Measurements from ENCODE around the gene GABPB1. TPM values are rescaled to one million over a fixed set of nuclear protein-coding genes. Genes with fewer than 3 reads are reported as not detected.

Gene GABPB1
- total and polyA plus RNA-seq, 8 donors: 2.9 to 9.7 (median 4.9) TPM

DNA sequence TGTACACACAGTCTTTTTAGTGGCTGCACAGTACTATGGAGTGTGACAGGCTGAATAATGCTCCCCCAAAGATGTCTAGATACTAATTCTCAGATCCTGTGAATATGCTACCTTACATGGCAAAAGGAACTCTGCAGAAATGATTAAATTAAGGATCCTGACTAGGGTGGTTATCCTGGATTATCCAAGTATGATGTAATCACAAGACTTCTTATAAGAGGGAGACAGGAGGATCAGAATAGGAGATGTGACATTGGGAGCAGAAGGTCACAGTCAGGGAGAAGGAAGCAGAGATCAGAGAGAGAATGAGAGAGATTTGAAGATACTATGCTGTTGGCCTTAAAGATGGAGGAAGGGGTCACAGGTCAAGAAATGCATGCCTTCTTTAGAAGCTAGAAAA, 34.5 kb downstream of the GABPB1 start:
- no peaks in the 10 kb centered on the region for H3K9me3 ChIP-seq
- no peak overlapping the region for H3K4me3 ChIP-seq
- DNase-seq: no peak
- intact Hi-C loops (cut with DNase I): no loop called here
- H3K36me3 ChIP-seq: no peaks in the 10 kb centered on the region
- no peak for FAIRE-seq
- no peak overlapping the region for H3K27ac ChIP-seq
- no peaks in the 10 kb centered on the region for H3K4me1 ChIP-seq
- TF ChIP-seq, protein P1, sequence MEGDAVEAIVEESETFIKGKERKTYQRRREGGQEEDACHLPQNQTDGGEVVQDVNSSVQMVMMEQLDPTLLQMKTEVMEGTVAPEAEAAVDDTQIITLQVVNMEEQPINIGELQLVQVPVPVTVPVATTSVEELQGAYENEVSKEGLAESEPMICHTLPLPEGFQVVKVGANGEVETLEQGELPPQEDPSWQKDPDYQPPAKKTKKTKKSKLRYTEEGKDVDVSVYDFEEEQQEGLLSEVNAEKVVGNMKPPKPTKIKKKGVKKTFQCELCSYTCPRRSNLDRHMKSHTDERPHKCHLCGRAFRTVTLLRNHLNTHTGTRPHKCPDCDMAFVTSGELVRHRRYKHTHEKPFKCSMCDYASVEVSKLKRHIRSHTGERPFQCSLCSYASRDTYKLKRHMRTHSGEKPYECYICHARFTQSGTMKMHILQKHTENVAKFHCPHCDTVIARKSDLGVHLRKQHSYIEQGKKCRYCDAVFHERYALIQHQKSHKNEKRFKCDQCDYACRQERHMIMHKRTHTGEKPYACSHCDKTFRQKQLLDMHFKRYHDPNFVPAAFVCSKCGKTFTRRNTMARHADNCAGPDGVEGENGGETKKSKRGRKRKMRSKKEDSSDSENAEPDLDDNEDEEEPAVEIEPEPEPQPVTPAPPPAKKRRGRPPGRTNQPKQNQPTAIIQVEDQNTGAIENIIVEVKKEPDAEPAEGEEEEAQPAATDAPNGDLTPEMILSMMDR (IDR thresholded peaks at IDR 0.05): no peak
- no peak for ATAC-seq
- no peaks in the 10 kb centered on the region for H3K27me3 ChIP-seq

DNA sequence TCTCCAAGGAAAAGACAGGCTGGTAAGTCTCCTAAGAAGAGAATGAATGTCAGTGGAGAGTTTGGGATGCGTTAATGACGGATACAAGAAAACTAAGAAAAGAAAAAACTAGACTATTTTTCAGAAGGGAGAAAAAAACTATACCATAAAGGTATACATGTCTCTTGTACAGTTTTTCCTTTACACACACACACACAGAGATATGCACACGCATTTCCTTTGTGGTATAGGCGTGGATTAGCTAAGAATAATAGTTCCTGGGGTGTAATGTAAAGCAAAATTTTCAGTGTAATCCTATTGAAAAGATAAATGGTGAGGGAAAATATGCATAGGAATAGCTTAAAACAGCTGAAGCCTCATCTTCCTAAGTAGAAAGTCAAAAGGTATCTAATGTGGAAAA, 36.3 kb downstream of the GABPB1 start:
- ATAC-seq: no peak
- no peak overlapping the region for H3K4me3 ChIP-seq
- H3K9me3 ChIP-seq: no peaks in the 10 kb centered on the region
- 90 to 91% methylated on average over 4 of the region's 4 CpGs for WGBS, 2 donors
- H3K27me3 ChIP-seq: no peaks in the 10 kb centered on the region
- FAIRE-seq: no peak
- intact Hi-C loops (cut with DNase I): no loop called here
- H3K36me3 ChIP-seq: no peaks in the 10 kb centered on the region
- H3K4me1 ChIP-seq: no peaks in the 10 kb centered on the region
- H3K27ac ChIP-seq: no peak overlapping the region
- DNase-seq: no peak
- TF ChIP-seq, protein P1 (IDR thresholded peaks at IDR 0.05): no peak

DNA sequence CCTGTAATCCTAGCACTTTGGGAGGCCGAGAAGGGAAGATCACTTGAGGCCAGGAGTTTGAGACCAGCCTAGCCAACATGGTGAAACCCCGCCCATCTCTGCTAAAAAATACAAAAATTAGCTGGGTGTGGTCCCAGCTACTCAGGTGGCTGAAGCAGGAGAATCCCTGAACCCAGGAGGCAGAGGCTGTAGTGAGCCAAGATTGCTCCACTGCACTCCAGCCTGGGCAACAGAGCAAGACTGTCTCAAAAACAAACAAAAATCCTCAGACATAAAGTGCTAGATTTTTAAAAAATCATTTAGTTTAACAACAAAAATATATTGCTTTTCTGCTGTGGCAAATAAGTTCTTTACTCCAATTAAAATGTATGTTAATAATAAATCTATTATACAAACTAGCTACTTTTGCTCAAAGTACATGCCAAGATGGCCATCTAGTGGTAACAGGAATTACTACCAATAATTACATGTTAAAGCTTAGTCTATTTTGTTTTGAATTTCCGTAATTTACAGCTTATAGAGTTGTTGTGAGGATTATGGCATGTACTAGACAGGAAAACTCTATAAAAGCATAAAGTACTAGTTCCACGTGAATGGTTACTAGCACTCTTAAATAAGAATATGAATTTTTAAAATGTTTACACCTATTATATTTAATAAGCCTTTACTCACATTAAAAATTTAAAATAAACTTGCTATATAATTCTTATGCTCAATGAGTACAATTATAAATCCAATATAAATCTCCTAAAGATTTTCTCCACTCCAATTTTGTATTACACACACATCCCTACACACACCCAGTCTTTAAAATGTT, 39.0 kb downstream of the GABPB1 start:
- Histone ChIP-seq H3K27me3 (no peaks in the 10 kb centered on the region), H3K4me1 (no peaks in the 10 kb centered on the region), H3K27ac (no peak overlapping the region), H3K36me3 (no peaks in the 10 kb centered on the region), H3K9me3 (no peaks in the 10 kb centered on the region), H3K4me3 (no peak overlapping the region)
- FAIRE-seq (peak; percentile 94), DNase-seq (no peak), ATAC-seq (peak in 3 of 4 donors; percentile 56 to 67 (median 62))
- TF ChIP-seq, protein P1 (IDR thresholded peaks at IDR 0.05): peak; percentile 24 to 50 (median 36)
- intact Hi-C loops (cut with DNase I): no loop called here
- WGBS, 2 donors: 45 to 50% methylated on average over 4 of the region's 4 CpGs

DNA sequence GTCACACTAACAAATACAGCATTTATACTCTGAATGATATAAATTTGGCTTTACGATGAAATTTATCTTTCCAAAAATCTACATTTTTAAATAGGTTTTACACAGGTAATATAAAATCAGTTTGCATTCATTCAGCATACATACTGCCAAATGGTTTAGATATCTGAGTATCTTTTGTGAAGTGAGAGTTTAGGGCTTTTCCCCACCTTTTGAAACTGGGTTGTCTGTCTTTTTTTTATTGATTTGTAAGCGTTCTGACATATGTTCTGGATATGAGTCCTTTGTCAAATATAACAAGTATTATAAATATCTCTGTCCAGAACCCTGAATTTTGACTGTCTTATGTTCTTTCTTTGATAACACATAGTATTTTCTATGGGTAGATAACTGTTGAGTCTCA, 42.4 kb downstream of the GABPB1 start:
- no peaks in the 10 kb centered on the region for H3K27me3 ChIP-seq
- TF ChIP-seq, protein P1 (IDR thresholded peaks at IDR 0.05): no peak
- FAIRE-seq: no peak
- no peaks in the 10 kb centered on the region for H3K36me3 ChIP-seq
- no peak for DNase-seq
- WGBS, 2 donors: 83 to 90% methylated on average over 2 of the region's 2 CpGs
- intact Hi-C loops (cut with DNase I): no loop called here
- no peaks in the 10 kb centered on the region for H3K4me1 ChIP-seq
- H3K4me3 ChIP-seq: no peak overlapping the region
- no peak overlapping the region for H3K27ac ChIP-seq
- no peak for ATAC-seq
- no peaks in the 10 kb centered on the region for H3K9me3 ChIP-seq

DNA sequence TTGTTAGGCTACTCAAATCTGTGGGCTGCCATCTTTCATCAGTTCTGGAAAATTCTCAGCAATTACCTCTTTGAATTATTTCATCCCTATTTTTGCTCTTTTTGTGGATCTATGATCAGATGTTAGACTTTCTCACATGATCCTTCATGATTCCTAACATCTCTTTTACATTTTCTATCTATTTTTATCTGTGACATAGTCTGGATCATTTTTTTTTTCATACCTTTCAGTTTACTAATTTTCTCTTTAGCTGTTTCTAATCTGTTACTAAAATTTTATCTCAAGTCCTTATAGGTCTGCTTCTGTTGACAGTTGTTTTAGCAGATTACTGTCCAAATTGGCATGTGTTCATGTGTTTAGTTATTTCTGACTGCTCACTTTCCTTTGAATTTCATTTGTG, 47.2 kb downstream of the GABPB1 start:
- no peak overlapping the region for H3K27ac ChIP-seq
- ATAC-seq: no peak
- TF ChIP-seq, protein P1 (IDR thresholded peaks at IDR 0.05): no peak
- intact Hi-C loops (cut with DNase I): no loop called here
- H3K4me3 ChIP-seq: no peak overlapping the region
- DNase-seq: no peak
- no peaks in the 10 kb centered on the region for H3K27me3 ChIP-seq
- no peaks in the 10 kb centered on the region for H3K9me3 ChIP-seq
- H3K36me3 ChIP-seq: no peaks in the 10 kb centered on the region
- H3K4me1 ChIP-seq: no peaks in the 10 kb centered on the region
- no peak for FAIRE-seq

Measured in pancreas (tissue), 10 donors.